Neural cell (in vitro differentiated cells): ENCODE data around the gene PRR5.

Experiments
- CTCF ChIP-seq: fragments of 450-650 bp; IDR thresholded peaks from 2 replicates; pipeline ENCODE4 v1.5.1; 2014; ENCODE audit warnings: antibody characterized with exemption, mild to moderate bottlenecking, moderate library complexity; ENCODE audit not compliant: poor library complexity, severe bottlenecking
- SMC3 ChIP-seq: fragments of 450-650 bp; conservative IDR thresholded peaks from 2 replicates; pipeline ENCODE4 v1.6.1; 2014; ENCODE audit warnings: antibody characterized with exemption, mild to moderate bottlenecking, moderate library complexity; ENCODE audit not compliant: poor library complexity

GRCh38 chr22:44780876-44781449 lies 79.0 kb downstream of the PRR5 start:
- no peak for TF ChIP-seq SMC3
- TF ChIP-seq CTCF = no peak
